DOHH2 (cell line): Measurements from ENCODE around the gene MRTFA.

Experiments used
- H3F3A ChIP-seq: fragments of 200-600 bp; sonication (generic), shearing (Covaris generic); 2 replicates; pipeline ENCODE4 v1.6.0; 2016; ENCODE audit warnings: antibody characterized with exemption, mild to moderate bottlenecking; ENCODE audit not compliant: control insufficient read depth, insufficient read depth
- H3K27ac ChIP-seq: fragments of 200-600 bp; sonication (generic); 2 replicates; pipeline ENCODE4 v1.5.1; 2014; ENCODE audit warnings: low read depth, mild to moderate bottlenecking, low read length, moderate library complexity
- H3K27me3 ChIP-seq: fragments of 200-600 bp; sonication (generic); 2 replicates; pipeline ENCODE4 v1.6.1; 2014; ENCODE audit warnings: mild to moderate bottlenecking, low read length, mixed read lengths; ENCODE audit not compliant: control insufficient read depth
- H3K36me3 ChIP-seq: fragments of 200-600 bp; sonication (generic); 2 replicates; pipeline ENCODE4 v1.6.1; 2014; ENCODE audit warnings: mild to moderate bottlenecking, low read length, moderate library complexity, mixed read lengths; ENCODE audit not compliant: control insufficient read depth
- H3K4me1 ChIP-seq: fragments of 200-600 bp; sonication (generic); 2 replicates; pipeline ENCODE4 v1.6.1; 2014; ENCODE audit warnings: mild to moderate bottlenecking, low read length, mixed read lengths; ENCODE audit not compliant: control insufficient read depth
- H3K4me2 ChIP-seq: fragments of 200-600 bp; sonication (generic); 2 replicates; pipeline ENCODE4 v1.6.0; 2014; ENCODE audit warnings: mild to moderate bottlenecking, low read length, moderate library complexity
- H3K4me3 ChIP-seq: fragments of 200-600 bp; sonication (generic); 2 replicates; pipeline ENCODE4 v1.5.1; 2014; ENCODE audit warnings: mild to moderate bottlenecking, low read length, mixed read lengths
- H3K79me2 ChIP-seq: fragments of 200-600 bp; sonication (generic); 2 replicates; pipeline ENCODE4 v1.6.1; 2014; ENCODE audit warnings: mild to moderate bottlenecking, low read length, mixed read lengths; ENCODE audit not compliant: control insufficient read depth
- H3K9me2 ChIP-seq: fragments of 200-600 bp; sonication (generic); replicated peaks from 2 replicates; pipeline ENCODE4 v1.6.1; 2014; ENCODE audit warnings: mild to moderate bottlenecking, low read length, mixed read lengths; ENCODE audit not compliant: control insufficient read depth
- H3K9me3 ChIP-seq: fragments of 200-600 bp; sonication (generic); 2 replicates; pipeline ENCODE4 v1.6.1; 2014; ENCODE audit warnings: antibody characterized with exemption, low read length, mixed read lengths; ENCODE audit not compliant: control insufficient read depth, insufficient read depth
- H4K20me1 ChIP-seq: fragments of 200-600 bp; sonication (generic); 2 replicates; pipeline ENCODE4 v1.6.0; 2014; ENCODE audit warnings: low read depth, mild to moderate bottlenecking, antibody characterized with exemption, low read length, moderate library complexity; ENCODE audit not compliant: control insufficient read depth, insufficient read depth
- EZH2phosphoT487 ChIP-seq: fragments of 200-600 bp; sonication (generic); IDR thresholded peaks from 2 replicates; pipeline ENCODE4 v1.6.1; 2017; ENCODE audit warnings: borderline replicate concordance, mild to moderate bottlenecking, antibody characterized with exemption, low read length, moderate library complexity, mixed read lengths
- TF ChIP-seq, protein P1 (sequence below): fragments of 200-600 bp; sonication (generic); IDR thresholded peaks from one replicate; pipeline ENCODE4 v1.5.1; 2014; ENCODE audit warnings: antibody characterized with exemption, mild to moderate bottlenecking, low read depth, low read length; ENCODE audit not compliant: poor library complexity, severe bottlenecking

MRTFA gene

DNA sequence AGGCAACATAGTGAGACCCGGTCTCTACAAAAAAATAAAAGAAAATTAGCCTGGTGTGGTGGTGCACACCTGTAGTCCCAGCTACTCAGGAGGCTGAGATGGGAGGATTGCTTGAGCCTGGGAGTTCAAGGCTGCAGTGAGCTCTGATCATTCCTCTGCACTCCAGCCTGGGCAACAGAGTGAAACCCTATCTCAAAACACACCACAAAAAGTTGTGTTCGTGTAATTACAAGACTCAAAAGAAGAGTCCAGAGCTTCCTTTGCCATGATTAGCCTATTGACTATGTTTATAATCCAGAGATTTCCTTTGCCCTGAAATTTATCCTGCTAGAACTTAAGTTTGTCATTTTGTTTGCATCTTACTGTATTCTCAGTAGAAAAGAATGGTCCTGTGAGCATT, 245.1 kb downstream of the MRTFA start:
- Histone ChIP-seq H3K9me2 (no peaks in the 10 kb centered on the region), H3K9me3 (no peaks in the 10 kb centered on the region), H3K4me1 (peaks cover 68% of the 10 kb centered on the region), H3K27ac (no peak overlapping the region), H3K4me2 (no peak overlapping the region), H3K79me2 (peaks cover 75% of the 10 kb centered on the region), H3K4me3 (no peak overlapping the region), H3K27me3 (no peaks in the 10 kb centered on the region), H3F3A (peaks cover 14% of the 10 kb centered on the region), H3K36me3 (peaks cover 39% of the 10 kb centered on the region), H4K20me1 (no peaks in the 10 kb centered on the region)
- TF ChIP-seq EZH2phosphoT487, result no peak
- TF ChIP-seq, protein P1, sequence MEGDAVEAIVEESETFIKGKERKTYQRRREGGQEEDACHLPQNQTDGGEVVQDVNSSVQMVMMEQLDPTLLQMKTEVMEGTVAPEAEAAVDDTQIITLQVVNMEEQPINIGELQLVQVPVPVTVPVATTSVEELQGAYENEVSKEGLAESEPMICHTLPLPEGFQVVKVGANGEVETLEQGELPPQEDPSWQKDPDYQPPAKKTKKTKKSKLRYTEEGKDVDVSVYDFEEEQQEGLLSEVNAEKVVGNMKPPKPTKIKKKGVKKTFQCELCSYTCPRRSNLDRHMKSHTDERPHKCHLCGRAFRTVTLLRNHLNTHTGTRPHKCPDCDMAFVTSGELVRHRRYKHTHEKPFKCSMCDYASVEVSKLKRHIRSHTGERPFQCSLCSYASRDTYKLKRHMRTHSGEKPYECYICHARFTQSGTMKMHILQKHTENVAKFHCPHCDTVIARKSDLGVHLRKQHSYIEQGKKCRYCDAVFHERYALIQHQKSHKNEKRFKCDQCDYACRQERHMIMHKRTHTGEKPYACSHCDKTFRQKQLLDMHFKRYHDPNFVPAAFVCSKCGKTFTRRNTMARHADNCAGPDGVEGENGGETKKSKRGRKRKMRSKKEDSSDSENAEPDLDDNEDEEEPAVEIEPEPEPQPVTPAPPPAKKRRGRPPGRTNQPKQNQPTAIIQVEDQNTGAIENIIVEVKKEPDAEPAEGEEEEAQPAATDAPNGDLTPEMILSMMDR, result no peak

DNA sequence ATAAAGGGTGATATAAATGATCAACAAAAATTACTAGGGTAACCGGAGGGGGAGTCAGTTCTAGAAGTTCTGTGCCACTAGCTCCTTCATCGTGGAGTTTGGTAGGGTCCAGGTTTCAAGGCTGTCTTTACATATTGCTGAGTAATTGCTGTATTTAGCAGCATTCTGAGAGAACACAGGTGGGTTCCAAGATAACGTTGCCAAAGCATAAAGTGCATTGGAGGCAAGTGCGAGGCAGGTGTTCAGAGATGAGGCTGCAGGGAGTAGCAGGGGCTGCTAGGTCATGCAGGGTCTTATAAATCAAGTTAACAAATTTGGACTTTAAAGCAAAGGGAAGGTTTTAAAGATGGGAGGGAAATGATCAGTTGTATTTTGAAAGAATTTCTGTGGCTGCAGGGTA, 248.3 kb downstream of the MRTFA start:
- no peaks in the 10 kb centered on the region for H3K27me3 ChIP-seq
- no peak overlapping the region for H3K27ac ChIP-seq
- H3F3A ChIP-seq, result peaks cover 13% of the 10 kb centered on the region; the same call in 1 of the 2 replicates
- no peaks in the 10 kb centered on the region for H4K20me1 ChIP-seq
- peaks cover 83% of the 10 kb centered on the region for H3K79me2 ChIP-seq
- peaks cover 66% of the 10 kb centered on the region for H3K4me1 ChIP-seq
- peaks cover 29% of the 10 kb centered on the region for H3K36me3 ChIP-seq
- no peaks in the 10 kb centered on the region for H3K9me2 ChIP-seq
- TF ChIP-seq, protein P1, result no peak
- TF ChIP-seq EZH2phosphoT487, result no peak
- no peaks in the 10 kb centered on the region for H3K9me3 ChIP-seq
- no peak overlapping the region for H3K4me2 ChIP-seq
- H3K4me3 ChIP-seq, result no peak overlapping the region

DNA sequence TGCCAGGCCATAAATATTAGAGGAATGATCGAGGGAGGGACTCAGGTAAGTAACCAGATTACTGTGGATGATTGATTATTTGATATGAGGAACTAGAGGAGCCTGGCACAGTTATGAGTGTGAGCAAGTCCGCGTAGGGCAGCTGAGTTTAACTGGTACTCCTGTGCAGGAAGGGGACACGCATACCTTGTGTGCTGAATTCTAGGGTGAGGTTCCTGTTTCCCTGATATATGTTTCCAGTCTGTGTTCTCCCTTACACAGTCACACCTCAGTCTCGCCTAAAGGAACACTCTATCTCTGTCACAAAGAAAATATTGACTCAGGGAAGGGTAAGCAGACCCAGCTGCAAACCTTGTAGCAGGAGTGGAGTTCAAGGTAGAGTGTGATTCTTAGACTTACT, 248.8 kb downstream of the MRTFA start:
- Histone ChIP-seq H3K4me2 (no peak overlapping the region), H3K4me1 (peaks cover 67% of the 10 kb centered on the region), H3K36me3 (peaks cover 29% of the 10 kb centered on the region), H3K9me2 (no peaks in the 10 kb centered on the region), H3K4me3 (no peak overlapping the region), H3K27me3 (no peaks in the 10 kb centered on the region), H3K9me3 (no peaks in the 10 kb centered on the region), H4K20me1 (no peaks in the 10 kb centered on the region), H3K79me2 (peaks cover 81% of the 10 kb centered on the region), H3K27ac (no peak overlapping the region), H3F3A (peaks cover 13% of the 10 kb centered on the region; the same call in 1 of the 2 replicates)
- TF ChIP-seq, protein P1, result no peak
- TF ChIP-seq EZH2phosphoT487, result no peak
